Putamen (tissue), 1 donor: Measurements from ENCODE around the gene FSD2.
A peak's percentile ranks its signal among the peaks of the same experiment; 100 is the strongest.

ENCODE experiments used
- DNase-seq: peaks from one replicate; pipeline ENCODE4 v3.0.0-alpha.2; 2016; ENCODE audit warnings: low spot score

Gene FSD2

GRCh38 chr15:82805994-82806406 is at the start of gene FSD2:
Gene FSD2, minus strand, starts transcription at chr15:82806069. Its CDS starts 18,679 bp downstream, at chr15:82787390.
- DNase-seq: no peak

GRCh38 chr15:82854554-82854953 is 48.7 kb upstream of the FSD2 start:
- no peak for DNase-seq

GRCh38 chr15:82852941-82853561 is 47.2 kb upstream of the FSD2 start:
- DNase-seq: no peak

GRCh38 chr15:82851981-82852511 is 46.2 kb upstream of the FSD2 start:
- no peak for DNase-seq

GRCh38 chr15:82851306-82851850 is 45.5 kb upstream of the FSD2 start:
- DNase-seq: no peak

GRCh38 chr15:82850731-82851130 is 44.9 kb upstream of the FSD2 start:
- DNase-seq: no peak

GRCh38 chr15:82849556-82850512 is 44.0 kb upstream of the FSD2 start:
- DNase-seq: peak; percentile 42

- no peak for DNase-seq
Measured at GRCh38 chr15:82848241-82848993, 42.5 kb upstream of the FSD2 start.

GRCh38 chr15:82847703-82848102 is 41.8 kb upstream of the FSD2 start:
- DNase-seq: no peak

GRCh38 chr15:82846621-82847020 is 40.8 kb upstream of the FSD2 start:
- no peak for DNase-seq

GRCh38 chr15:82845686-82846085 is 39.8 kb upstream of the FSD2 start:
- DNase-seq: no peak

- DNase-seq: no peak
Measured at GRCh38 chr15:82843566-82843965, 37.7 kb upstream of the FSD2 start.

GRCh38 chr15:82840166-82840565 is 34.3 kb upstream of the FSD2 start:
- DNase-seq: no peak

GRCh38 chr15:82839136-82839535 is 33.3 kb upstream of the FSD2 start:
- DNase-seq: no peak

GRCh38 chr15:82838096-82838735 is 32.3 kb upstream of the FSD2 start:
- DNase-seq: no peak

GRCh38 chr15:82835391-82835917 is 29.6 kb upstream of the FSD2 start:
- DNase-seq: no peak

- DNase-seq: no peak
Measured at GRCh38 chr15:82833362-82833682, 27.5 kb upstream of the FSD2 start.

- DNase-seq: peak; percentile 74
Measured at GRCh38 chr15:82832601-82833361, 26.9 kb upstream of the FSD2 start.

GRCh38 chr15:82831894-82832600 is 26.2 kb upstream of the FSD2 start:
- no peak for DNase-seq
